Peyer's patch (tissue), 4 donors: ENCODE measurements around the gene ZNF429.

Experiments
- CTCF ChIP-seq, 6 experiments: fragments of 450-650 bp in 4 of 6; fragments of 200-600 bp in 2 of 6; sonication (generic) in 1 of 6; IDR thresholded peaks; one replicate each; pipeline ENCODE4 v1.5.1; 2017 to 2019; ENCODE audit warnings: antibody characterized with exemption in 6 of 6, mild to moderate bottlenecking in 3 of 6, moderate library complexity in 1 of 6
- POLR2A ChIP-seq, 2 donors: fragments of 450-650 bp; IDR thresholded peaks; one replicate each; pipeline ENCODE4 v1.5.1; 2017; ENCODE audit warnings: antibody characterized with exemption in 2 of 2, mild to moderate bottlenecking in 2 of 2, moderate library complexity in 2 of 2

GRCh38 chr19:21482863-21483276 is 22.5 kb upstream of the ZNF429 start:
- peak; percentile 26 to 71 (median 42) for TF ChIP-seq CTCF (IDR thresholded peaks at IDR 0.05)
- TF ChIP-seq POLR2A (IDR thresholded peaks at IDR 0.05), result no peak
